Umbilical cord (tissue), 2 donors: ENCODE results near the gene IL23R. TPM values are rescaled to one million over a fixed set of nuclear protein-coding genes. Genes with fewer than 3 reads are reported as not detected.
A peak's percentile ranks its signal among the peaks of the same experiment; 100 is the strongest.

ENCODE experiments used
- DNase-seq: peaks from one replicate; pipeline ENCODE4 v3.0.0-alpha.2; 2015; ENCODE audit warnings: low spot score
- total RNA-seq: library from RNA; depleted of rRNA; stranded (reverse); fragments of >200 nt; gene quantifications from one replicate; pipeline ENCODE4 v1.2.3, GENCODE V29; 2014; ENCODE audit warnings: low replicate concordance; ENCODE audit not compliant: insufficient read depth

Gene IL23R
- total RNA-seq, 1 donor from 2014 or later: 1.9 TPM

- DNase-seq: no peak
Measured at GRCh38 chr1:67236277-67236676, 70.0 kb downstream of the IL23R start.

- DNase-seq: no peak
Measured at GRCh38 chr1:67239738-67240137, 73.5 kb downstream of the IL23R start.

GRCh38 chr1:67241200-67241746 is 75.0 kb downstream of the IL23R start:
- no peak for DNase-seq

GRCh38 chr1:67242016-67242415 is 75.8 kb downstream of the IL23R start:
- no peak for DNase-seq

GRCh38 chr1:67250051-67250653 is 83.9 kb downstream of the IL23R start:
- DNase-seq: no peak

- DNase-seq: no peak
Measured at GRCh38 chr1:67256291-67257172, 90.3 kb downstream of the IL23R start.

- no peak for DNase-seq
Measured at GRCh38 chr1:67257173-67257535, 90.9 kb downstream of the IL23R start.

- peak; percentile 8 for DNase-seq
Measured at GRCh38 chr1:67261680-67262079, 95.4 kb downstream of the IL23R start.

GRCh38 chr1:67262735-67263134 is 96.5 kb downstream of the IL23R start:
- DNase-seq: no peak

GRCh38 chr1:67264152-67264551 is 97.9 kb downstream of the IL23R start:
- DNase-seq: no peak

GRCh38 chr1:67264899-67265298 is 98.6 kb downstream of the IL23R start:
- DNase-seq: no peak

- no peak for DNase-seq
Measured at GRCh38 chr1:67269061-67269460, 102.8 kb downstream of the IL23R start.

- DNase-seq: no peak
Measured at GRCh38 chr1:67270541-67270940, 104.3 kb downstream of the IL23R start.

- no peak for DNase-seq
Measured at GRCh38 chr1:67273591-67273990, 107.3 kb downstream of the IL23R start.

GRCh38 chr1:67274623-67275325 is 108.5 kb downstream of the IL23R start:
- DNase-seq: no peak

- DNase-seq: no peak
Measured at GRCh38 chr1:67280696-67281095, 114.4 kb downstream of the IL23R start.

GRCh38 chr1:67281244-67281643 is 115.0 kb downstream of the IL23R start:
- no peak for DNase-seq

- no peak for DNase-seq
Measured at GRCh38 chr1:67285780-67286488, 119.7 kb downstream of the IL23R start.

GRCh38 chr1:67290236-67290635 is 124.0 kb downstream of the IL23R start:
- DNase-seq: no peak

- no peak for DNase-seq
Measured at GRCh38 chr1:67294836-67295617, 128.8 kb downstream of the IL23R start.

- no peak for DNase-seq
Measured at GRCh38 chr1:67298762-67299161, 132.5 kb downstream of the IL23R start.
